GM10266 (cell line): Measurements from ENCODE around the gene PTPRK.

ENCODE experiments used
- DNase-seq: peaks from one replicate; pipeline ENCODE4 v3.0.0; 2012; ENCODE audit errors: extremely low spot score
- TF ChIP-seq, protein P1 (sequence below): IDR thresholded peaks from 2 replicates; pipeline ENCODE4 v1.5.1; 2012; ENCODE audit warnings: mild to moderate bottlenecking, low read depth; ENCODE audit not compliant: control insufficient read depth, insufficient read depth; ENCODE audit errors: missing control alignments

PTPRK gene

DNA sequence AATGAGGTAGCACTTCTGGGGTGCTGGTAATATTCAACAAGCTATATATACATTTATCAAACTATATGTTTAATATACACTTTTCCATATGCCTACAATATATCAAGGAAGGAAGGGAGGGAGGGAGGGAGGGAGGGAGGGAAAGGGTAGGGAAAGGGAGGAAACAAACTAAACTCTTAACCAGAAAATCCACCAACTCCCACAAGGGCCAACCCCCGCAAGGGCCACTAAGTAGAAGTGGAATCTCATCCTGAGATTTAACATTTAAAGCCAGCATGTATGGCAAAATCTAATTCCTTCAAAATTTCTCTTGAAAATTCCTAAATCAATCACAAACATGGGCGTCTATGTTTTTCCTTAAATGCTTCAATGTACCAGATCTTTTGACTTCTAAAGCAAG is 320.9 kb downstream of the PTPRK start:
- DNase-seq: no peak
- TF ChIP-seq, protein P1, sequence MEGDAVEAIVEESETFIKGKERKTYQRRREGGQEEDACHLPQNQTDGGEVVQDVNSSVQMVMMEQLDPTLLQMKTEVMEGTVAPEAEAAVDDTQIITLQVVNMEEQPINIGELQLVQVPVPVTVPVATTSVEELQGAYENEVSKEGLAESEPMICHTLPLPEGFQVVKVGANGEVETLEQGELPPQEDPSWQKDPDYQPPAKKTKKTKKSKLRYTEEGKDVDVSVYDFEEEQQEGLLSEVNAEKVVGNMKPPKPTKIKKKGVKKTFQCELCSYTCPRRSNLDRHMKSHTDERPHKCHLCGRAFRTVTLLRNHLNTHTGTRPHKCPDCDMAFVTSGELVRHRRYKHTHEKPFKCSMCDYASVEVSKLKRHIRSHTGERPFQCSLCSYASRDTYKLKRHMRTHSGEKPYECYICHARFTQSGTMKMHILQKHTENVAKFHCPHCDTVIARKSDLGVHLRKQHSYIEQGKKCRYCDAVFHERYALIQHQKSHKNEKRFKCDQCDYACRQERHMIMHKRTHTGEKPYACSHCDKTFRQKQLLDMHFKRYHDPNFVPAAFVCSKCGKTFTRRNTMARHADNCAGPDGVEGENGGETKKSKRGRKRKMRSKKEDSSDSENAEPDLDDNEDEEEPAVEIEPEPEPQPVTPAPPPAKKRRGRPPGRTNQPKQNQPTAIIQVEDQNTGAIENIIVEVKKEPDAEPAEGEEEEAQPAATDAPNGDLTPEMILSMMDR: no peak

DNA sequence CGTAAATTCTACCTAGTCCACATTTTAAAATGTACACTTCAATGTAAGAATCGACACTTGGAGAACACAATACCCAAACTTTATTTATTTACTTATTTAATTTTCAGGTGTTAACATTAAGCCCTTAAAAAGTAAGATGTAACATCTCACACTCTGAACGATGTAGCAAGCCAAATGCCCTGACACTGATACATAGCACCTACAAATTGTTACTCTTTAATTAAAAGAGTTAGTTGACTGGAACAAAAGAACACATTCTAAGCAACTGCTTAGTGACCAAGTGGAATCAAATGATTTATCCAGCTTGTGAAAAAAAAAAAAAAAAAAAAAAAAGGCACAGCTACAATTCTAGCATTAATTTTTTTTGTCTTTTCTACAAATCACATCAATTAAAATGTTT is 327.4 kb downstream of the PTPRK start:
- TF ChIP-seq, protein P1: no peak
- no peak for DNase-seq

- TF ChIP-seq, protein P1: no peak
- DNase-seq: no peak
Observed at GRCh38 chr6:128188678-128189077, 331.7 kb downstream of the PTPRK start.

DNA sequence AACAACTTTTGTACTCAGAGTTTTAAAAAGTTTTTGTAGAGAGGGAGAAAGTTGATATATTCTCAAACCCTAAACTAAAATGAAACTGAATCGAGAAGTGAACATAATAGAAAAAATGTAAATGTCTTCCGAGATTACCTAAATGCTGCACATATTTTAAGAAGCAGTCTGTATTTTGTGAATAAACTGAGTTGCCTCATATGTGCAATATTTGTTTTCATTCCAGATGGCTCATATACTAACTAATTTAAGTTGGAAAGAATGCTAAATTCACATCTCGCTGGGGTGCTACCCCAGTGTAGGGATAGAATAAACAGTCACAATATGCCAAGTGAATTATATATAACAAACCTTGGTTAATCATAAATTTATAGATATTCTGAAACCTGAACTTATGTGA is 333.7 kb downstream of the PTPRK start:
- TF ChIP-seq, protein P1: no peak
- no peak for DNase-seq

DNA sequence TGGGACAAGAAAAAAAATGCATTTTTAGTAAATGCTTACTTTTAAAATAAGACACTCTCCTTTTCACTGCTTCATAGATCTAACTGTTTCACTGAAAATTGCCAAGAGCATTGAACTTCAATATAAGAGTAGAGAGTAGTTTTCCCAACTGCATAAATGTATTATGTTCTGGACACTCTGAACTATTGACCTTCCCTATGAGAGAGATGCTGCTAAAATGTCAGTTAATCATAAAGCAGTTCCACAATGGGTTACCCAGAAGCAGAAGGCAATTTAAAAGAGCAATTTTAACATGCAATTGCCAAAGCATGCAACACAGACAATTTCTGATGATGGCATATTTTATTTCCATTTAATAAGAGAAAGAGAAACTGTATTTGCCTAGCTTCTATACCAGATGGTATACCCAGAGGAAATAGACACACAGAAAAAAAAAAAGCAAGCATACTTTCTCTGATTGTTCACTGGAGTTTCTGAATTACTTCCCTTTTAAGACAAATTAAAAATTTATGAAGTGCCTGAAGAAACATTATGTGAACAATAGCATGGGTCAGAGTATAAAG is 340.4 kb downstream of the PTPRK start:
- DNase-seq: no peak
- TF ChIP-seq, protein P1: no peak

DNA sequence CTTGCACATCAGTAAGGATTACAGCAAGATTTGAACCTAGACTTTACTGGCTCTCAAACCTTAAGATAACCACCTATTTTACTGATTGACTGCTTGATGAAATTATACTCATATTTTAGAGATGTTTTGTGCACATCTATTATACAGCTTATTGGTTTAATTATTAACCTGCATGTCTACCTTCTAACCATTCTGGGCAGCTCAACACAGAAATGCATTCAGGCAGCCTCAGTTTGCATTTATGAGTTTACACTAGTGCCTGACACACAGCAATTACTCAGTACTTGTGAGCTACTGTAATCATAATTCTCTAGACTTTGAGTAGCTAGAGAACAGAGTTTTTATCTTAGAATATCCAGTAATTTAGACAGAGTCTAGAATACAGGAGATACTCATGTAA is 345.7 kb downstream of the PTPRK start:
- no peak for DNase-seq
- TF ChIP-seq, protein P1: no peak

- TF ChIP-seq, protein P1: no peak
- no peak for DNase-seq
Observed at GRCh38 chr6:128172752-128173682, 347.4 kb downstream of the PTPRK start.
